ENCODE results near the gene NME7.

Gene NME7

DNA sequence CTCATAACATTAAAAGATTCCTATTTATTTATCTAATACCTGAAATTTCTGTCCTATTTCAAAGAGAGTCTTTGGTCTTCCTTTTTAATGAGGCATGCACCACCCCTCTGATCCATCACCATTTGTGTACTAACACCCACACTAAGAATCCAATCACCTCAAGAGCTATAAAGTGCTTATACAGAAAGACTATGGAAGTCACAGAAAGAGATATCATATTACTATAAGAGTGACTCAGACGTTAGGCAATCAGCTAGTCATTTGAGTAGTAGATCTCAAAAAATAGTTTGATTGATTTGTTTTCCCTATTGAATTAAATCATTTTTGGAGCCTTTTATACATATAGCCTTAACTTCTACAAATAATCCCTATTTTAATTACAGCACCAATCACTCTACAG is 46.1 kb downstream of the NME7 start:
- H3K27me3 ChIP-seq (replicated peaks in 2 of 5; ENCODE audit: control insufficient read depth in 4 of 5, insufficient read depth in 5 of 5, low read length in 4 of 5): no peaks in the 10 kb centered on the region
- ChIA-PET POLR2A (no interaction called here), CTCF (no interaction called here)
- peaks cover 4 to 20% (median 11%) of the 10 kb centered on the region in 4 experiments for H3K4me1 ChIP-seq (ENCODE audit: control extremely low read depth in 1 of 4, control insufficient read depth in 4 of 4, insufficient read depth in 4 of 4, low read length in 3 of 4)
- H3K9me3 ChIP-seq (ENCODE audit: control extremely low read depth in 1 of 5, control insufficient read depth in 4 of 5, insufficient read depth in 2 of 5, low read depth in 1 of 5, low read length in 4 of 5): no peaks in the 10 kb centered on the region
- WGBS (ENCODE audit: insufficient coverage): no CpG with 5 or more reads among the region's 1 CpG
- no peak for DNase-seq
- H3K4me3 ChIP-seq (ENCODE audit: control insufficient read depth in 1 of 7, extremely low read depth in 1 of 7, insufficient read depth in 4 of 7, low read depth in 2 of 7, low read length in 6 of 7): no peak overlapping the region
- peaks cover 0 to 5% (median 0%) of the 10 kb centered on the region in 4 experiments for H3K36me3 ChIP-seq (ENCODE audit: control insufficient read depth in 4 of 4, insufficient read depth in 4 of 4, low read length in 3 of 4)
- no peak overlapping the region for H3K27ac ChIP-seq (ENCODE audit: insufficient read depth in 1 of 2, low read depth in 1 of 2, low read length in 2 of 2, poor library complexity in 1 of 2, severe bottlenecking in 2 of 2)

DNA sequence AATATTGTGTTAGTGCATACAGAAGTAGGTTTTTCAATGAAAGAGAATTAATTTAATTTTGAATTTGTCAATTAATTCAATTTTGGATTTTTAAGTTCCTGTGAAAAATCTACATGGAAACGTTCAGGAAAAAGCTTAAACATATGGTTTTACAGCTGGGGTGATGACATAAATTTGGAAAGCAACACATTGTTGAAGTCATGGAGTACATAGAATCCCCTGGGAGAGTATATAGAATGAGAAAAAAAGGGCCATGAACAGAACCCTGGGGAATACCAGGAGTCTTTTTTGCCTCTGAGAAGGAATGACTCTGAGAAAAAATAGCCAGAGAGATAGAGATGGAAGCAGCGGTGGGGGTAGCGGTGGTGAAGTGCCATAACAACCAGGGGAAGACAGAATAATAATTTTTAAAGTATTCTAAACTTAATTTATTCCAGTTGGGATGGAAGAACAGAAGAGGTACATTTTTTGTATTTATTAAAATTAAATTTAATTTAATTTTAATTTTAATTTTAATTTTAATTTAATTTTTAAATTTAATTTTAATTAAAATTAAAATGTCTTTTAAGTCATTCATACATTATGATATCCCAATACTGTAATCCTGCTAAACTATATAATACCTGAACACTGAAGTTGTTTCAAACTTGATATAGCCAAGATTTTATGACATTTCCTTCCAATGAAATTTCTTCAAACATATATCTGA is 48.9 kb downstream of the NME7 start:
- CTCF ChIA-PET: no interaction called here
- Histone ChIP-seq H3K27me3 (replicated peaks in 2 of 5; ENCODE audit: control insufficient read depth in 4 of 5, insufficient read depth in 5 of 5, low read length in 4 of 5) (no peaks in the 10 kb centered on the region), H3K9me3 (ENCODE audit: control extremely low read depth in 1 of 5, control insufficient read depth in 4 of 5, insufficient read depth in 2 of 5, low read depth in 1 of 5, low read length in 4 of 5) (no peaks in the 10 kb centered on the region), H3K36me3 (ENCODE audit: control insufficient read depth in 4 of 4, insufficient read depth in 4 of 4, low read length in 3 of 4) (peaks cover 0 to 7% (median 0%) of the 10 kb centered on the region in 4 experiments), H3K27ac (ENCODE audit: insufficient read depth in 1 of 2, low read depth in 1 of 2, low read length in 2 of 2, poor library complexity in 1 of 2, severe bottlenecking in 2 of 2) (no peak overlapping the region), H3K4me1 (ENCODE audit: control extremely low read depth in 1 of 4, control insufficient read depth in 4 of 4, insufficient read depth in 4 of 4, low read length in 3 of 4) (no peaks in the 10 kb centered on the region), H3K4me3 (ENCODE audit: control insufficient read depth in 1 of 7, extremely low read depth in 1 of 7, insufficient read depth in 4 of 7, low read depth in 2 of 7, low read length in 6 of 7) (no peak overlapping the region)
- whole genome bisulfite sequencing (ENCODE audit: insufficient coverage): 100% methylated on average over 1 of the region's 3 CpGs
- no peak for DNase-seq
- POLR2A ChIA-PET: no interaction called here

DNA sequence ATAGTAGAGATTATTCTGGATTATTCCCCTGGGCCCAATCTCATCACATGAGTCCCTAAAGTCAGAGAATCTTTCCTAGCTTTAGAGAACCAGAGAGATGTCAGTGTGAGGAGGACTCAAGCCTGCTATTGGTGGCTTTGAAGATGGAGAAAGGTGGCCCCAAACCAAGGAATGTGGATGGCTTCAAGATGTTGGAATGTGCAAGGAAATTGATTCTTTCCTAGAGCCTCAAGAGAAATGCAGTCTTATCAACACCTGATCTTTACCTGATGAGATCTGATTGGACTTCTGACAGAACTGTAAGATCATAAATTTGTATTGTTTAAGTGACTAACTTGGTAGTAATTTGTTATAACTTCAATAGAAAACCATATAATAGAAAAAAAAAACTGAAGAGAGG is 51.0 kb downstream of the NME7 start:
- Histone ChIP-seq H3K4me3 (ENCODE audit: control insufficient read depth in 1 of 7, extremely low read depth in 1 of 7, insufficient read depth in 4 of 7, low read depth in 2 of 7, low read length in 6 of 7) (no peak overlapping the region), H3K9me3 (ENCODE audit: control extremely low read depth in 1 of 5, control insufficient read depth in 4 of 5, insufficient read depth in 2 of 5, low read depth in 1 of 5, low read length in 4 of 5) (no peaks in the 10 kb centered on the region), H3K27me3 (replicated peaks in 2 of 5; ENCODE audit: control insufficient read depth in 4 of 5, insufficient read depth in 5 of 5, low read length in 4 of 5) (no peaks in the 10 kb centered on the region), H3K4me1 (ENCODE audit: control extremely low read depth in 1 of 4, control insufficient read depth in 4 of 4, insufficient read depth in 4 of 4, low read length in 3 of 4) (peaks cover 0 to 16% (median 9%) of the 10 kb centered on the region in 4 experiments), H3K36me3 (ENCODE audit: control insufficient read depth in 4 of 4, insufficient read depth in 4 of 4, low read length in 3 of 4) (peaks cover 0 to 5% (median 0%) of the 10 kb centered on the region in 4 experiments), H3K27ac (ENCODE audit: insufficient read depth in 1 of 2, low read depth in 1 of 2, low read length in 2 of 2, poor library complexity in 1 of 2, severe bottlenecking in 2 of 2) (no peak overlapping the region)
- CTCF ChIA-PET: no interaction called here
- POLR2A ChIA-PET: no interaction called here
- no peak for DNase-seq

DNA sequence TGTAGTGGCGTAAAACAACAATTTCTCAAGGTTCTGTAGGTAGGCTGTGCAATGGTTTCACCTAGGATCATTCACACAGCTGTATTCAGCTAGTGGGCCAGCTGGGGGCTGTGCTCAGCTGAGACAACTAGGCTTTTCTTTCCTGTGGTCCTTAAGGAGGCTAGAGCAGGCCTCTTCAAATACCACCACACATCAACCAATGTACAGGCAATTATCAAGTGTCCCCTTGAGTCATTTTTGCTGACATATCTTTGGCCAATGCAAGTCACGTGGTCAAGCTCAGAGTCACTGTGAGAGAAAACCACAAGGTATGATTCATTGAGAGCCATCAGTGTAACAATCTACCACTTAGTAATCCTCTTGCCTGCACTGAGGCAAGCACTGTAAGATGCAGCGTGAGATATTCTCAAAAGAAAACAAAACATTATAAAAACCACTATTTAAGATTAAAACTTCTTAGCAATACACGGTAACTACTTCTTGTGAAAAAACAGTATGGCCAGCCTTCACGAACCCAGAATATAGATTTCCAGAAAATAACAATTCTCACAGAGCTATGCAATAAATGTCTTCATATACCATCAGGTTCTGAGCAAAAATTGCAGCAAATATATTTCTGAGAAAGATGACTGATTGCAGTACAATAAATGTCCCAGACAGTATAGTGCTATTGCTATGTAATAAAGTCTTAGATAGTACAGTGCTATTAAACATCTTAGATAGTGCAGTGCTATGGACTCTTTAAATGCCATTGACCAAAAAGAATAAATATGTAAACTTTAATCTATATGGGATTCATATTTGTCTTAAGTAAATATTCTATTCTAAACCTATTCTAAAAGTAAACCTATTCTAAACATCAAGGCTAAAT is 55.3 kb downstream of the NME7 start:
- Histone ChIP-seq H3K27me3 (replicated peaks in 2 of 5; ENCODE audit: control insufficient read depth in 4 of 5, insufficient read depth in 5 of 5, low read length in 4 of 5) (no peaks in the 10 kb centered on the region), H3K9me3 (ENCODE audit: control extremely low read depth in 1 of 5, control insufficient read depth in 4 of 5, insufficient read depth in 2 of 5, low read depth in 1 of 5, low read length in 4 of 5) (no peaks in the 10 kb centered on the region), H3K36me3 (ENCODE audit: control insufficient read depth in 4 of 4, insufficient read depth in 4 of 4, low read length in 3 of 4) (peaks cover 0 to 5% (median 1%) of the 10 kb centered on the region in 4 experiments), H3K4me1 (ENCODE audit: control extremely low read depth in 1 of 4, control insufficient read depth in 4 of 4, insufficient read depth in 4 of 4, low read length in 3 of 4) (peaks cover 11 to 33% (median 22%) of the 10 kb centered on the region in 4 experiments), H3K4me3 (ENCODE audit: control insufficient read depth in 1 of 7, extremely low read depth in 1 of 7, insufficient read depth in 4 of 7, low read depth in 2 of 7, low read length in 6 of 7) (no peak overlapping the region), H3K27ac (ENCODE audit: insufficient read depth in 1 of 2, low read depth in 1 of 2, low read length in 2 of 2, poor library complexity in 1 of 2, severe bottlenecking in 2 of 2) (peak overlapping the region in 1 of 2 experiments; percentile 11)
- 45% methylated on average over 2 of the region's 5 CpGs for WGBS (ENCODE audit: insufficient coverage)
- POLR2A ChIA-PET: no interaction called here
- DNase-seq: peak; percentile 74 to 95 (median 91)
- CTCF ChIA-PET: interaction anchor here (1.0 kb wide), 1 partner anchor 30 kb away, joined by 3 read pairs; no protein-coding TSS in a partner anchor

DNA sequence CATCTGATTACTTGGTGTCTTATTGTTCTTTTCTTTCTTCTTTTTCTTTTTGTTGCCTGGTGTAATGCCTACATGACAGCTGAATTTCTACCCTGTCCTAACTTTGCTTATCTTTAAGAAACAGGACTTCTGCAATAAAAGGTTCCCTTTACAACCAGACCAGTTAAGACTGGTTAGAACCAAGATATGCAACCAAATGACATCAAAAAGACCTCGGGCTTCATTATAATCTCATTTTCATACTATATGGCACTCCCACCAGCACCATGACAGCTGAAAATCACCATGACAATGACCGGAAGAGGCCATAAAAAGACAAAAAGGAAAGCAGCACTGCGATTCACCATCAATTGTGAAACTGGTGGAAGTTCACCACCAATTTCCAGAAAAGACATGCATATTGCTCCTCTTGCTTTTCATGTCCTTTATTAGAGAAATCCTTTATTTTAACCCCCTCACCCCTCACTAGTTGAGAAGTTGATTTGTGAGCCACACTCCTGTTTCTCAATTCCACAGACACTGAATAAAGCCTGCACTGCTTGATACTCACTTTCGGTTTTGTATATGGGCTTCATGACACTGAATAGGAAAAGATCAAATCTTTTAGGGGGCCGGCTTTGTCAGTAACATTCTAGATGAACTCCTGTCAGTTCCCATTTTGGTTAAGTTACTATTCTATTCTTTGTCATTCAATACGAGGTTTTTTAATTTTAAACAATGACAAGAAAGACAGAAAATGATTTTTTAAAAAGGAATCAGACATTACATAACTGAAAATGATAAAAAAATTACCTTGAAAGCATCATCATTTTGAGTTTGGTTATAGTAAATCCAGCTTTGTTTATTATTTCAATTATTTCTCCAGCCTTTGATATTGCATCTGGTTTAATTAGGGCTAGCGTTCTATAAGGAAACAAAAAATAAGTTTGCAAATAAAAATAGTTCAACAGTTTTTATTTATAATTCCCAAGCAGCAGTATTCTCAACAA is 58.1 kb downstream of the NME7 start:
- WGBS (ENCODE audit: insufficient coverage): 0% methylated on average over 3 of the region's 7 CpGs
- Histone ChIP-seq H3K27me3 (replicated peaks in 2 of 5; ENCODE audit: control insufficient read depth in 4 of 5, insufficient read depth in 5 of 5, low read length in 4 of 5) (no peaks in the 10 kb centered on the region), H3K9me3 (ENCODE audit: control extremely low read depth in 1 of 5, control insufficient read depth in 4 of 5, insufficient read depth in 2 of 5, low read depth in 1 of 5, low read length in 4 of 5) (peaks cover 3 to 6% (median 4%) of the 10 kb centered on the region in 5 experiments), H3K4me1 (ENCODE audit: control extremely low read depth in 1 of 4, control insufficient read depth in 4 of 4, insufficient read depth in 4 of 4, low read length in 3 of 4) (peaks cover 11 to 33% (median 22%) of the 10 kb centered on the region in 4 experiments), H3K27ac (ENCODE audit: insufficient read depth in 1 of 2, low read depth in 1 of 2, low read length in 2 of 2, poor library complexity in 1 of 2, severe bottlenecking in 2 of 2) (peak overlapping the region; percentile 29 to 80), H3K36me3 (ENCODE audit: control insufficient read depth in 4 of 4, insufficient read depth in 4 of 4, low read length in 3 of 4) (peaks cover 4 to 16% (median 6%) of the 10 kb centered on the region in 4 experiments), H3K4me3 (ENCODE audit: control insufficient read depth in 1 of 7, extremely low read depth in 1 of 7, insufficient read depth in 4 of 7, low read depth in 2 of 7, low read length in 6 of 7) (peak overlapping the region in 6 of 7 experiments; percentile 33 to 77 (median 50))
- ChIA-PET POLR2A (no interaction called here), CTCF (interaction anchor here (1.3 kb wide), 1 partner anchor 12 kb away, joined by 5 read pairs; no protein-coding TSS in a partner anchor)
- DNase-seq: peak; percentile 81 to 94 (median 90)

DNA sequence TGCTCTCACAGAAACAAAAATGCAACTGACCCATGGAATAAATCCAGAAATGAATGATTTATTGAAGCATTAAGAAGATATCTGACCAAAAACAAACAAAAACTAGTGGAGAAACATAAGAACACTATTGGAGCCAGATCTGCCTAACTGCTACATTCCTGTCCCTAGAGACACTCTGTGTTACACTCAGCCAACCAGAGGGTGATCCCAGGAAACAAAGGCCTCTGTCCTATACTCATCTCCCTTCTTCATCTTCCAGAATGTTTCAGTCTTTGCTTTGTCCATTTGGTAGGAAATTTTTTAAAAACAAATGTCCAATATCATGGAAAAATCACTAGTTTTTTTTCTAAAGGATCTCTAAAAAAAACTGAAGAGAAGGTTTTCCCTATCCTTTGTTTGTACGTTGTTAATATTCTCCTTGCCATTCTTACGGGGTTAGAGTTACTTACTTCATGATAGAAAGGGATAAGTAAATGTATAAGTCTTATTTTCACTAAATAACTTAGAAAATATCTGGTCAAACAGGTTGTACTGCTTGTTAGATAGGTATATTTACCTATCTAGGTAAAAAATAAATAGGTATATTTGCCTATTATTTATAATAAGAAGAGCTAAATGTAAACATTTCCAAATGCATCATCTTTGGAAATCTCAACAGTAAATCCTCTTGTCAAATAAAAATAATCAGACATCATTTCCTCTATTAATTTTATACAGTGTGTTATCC is 59.1 kb downstream of the NME7 start:
- CTCF ChIA-PET: interaction anchor here (1.3 kb wide), 1 partner anchor 11 kb away, joined by 5 read pairs; no protein-coding TSS in a partner anchor
- H3K27me3 ChIP-seq (replicated peaks in 2 of 5; ENCODE audit: control insufficient read depth in 4 of 5, insufficient read depth in 5 of 5, low read length in 4 of 5): no peaks in the 10 kb centered on the region
- peak overlapping the region; percentile 12 to 80 for H3K27ac ChIP-seq (ENCODE audit: insufficient read depth in 1 of 2, low read depth in 1 of 2, low read length in 2 of 2, poor library complexity in 1 of 2, severe bottlenecking in 2 of 2)
- peaks cover 3 to 6% (median 4%) of the 10 kb centered on the region in 5 experiments for H3K9me3 ChIP-seq (ENCODE audit: control extremely low read depth in 1 of 5, control insufficient read depth in 4 of 5, insufficient read depth in 2 of 5, low read depth in 1 of 5, low read length in 4 of 5)
- H3K4me1 ChIP-seq (ENCODE audit: control extremely low read depth in 1 of 4, control insufficient read depth in 4 of 4, insufficient read depth in 4 of 4, low read length in 3 of 4): peaks cover 11 to 33% (median 21%) of the 10 kb centered on the region in 4 experiments
- DNase-seq: no peak
- WGBS (ENCODE audit: insufficient coverage): no CpG with 5 or more reads among the region's 2 CpGs
- H3K36me3 ChIP-seq (ENCODE audit: control insufficient read depth in 4 of 4, insufficient read depth in 4 of 4, low read length in 3 of 4): peaks cover 4 to 16% (median 6%) of the 10 kb centered on the region in 4 experiments
- POLR2A ChIA-PET: no interaction called here
- peak overlapping the region in 1 of 7 experiments; percentile 77 for H3K4me3 ChIP-seq (ENCODE audit: control insufficient read depth in 1 of 7, extremely low read depth in 1 of 7, insufficient read depth in 4 of 7, low read depth in 2 of 7, low read length in 6 of 7)

Measured in common myeloid progenitor, CD34-positive (primary cell).